ENCODE results near the gene MTUS2. TPM values are rescaled to one million over a fixed set of nuclear protein-coding genes. Genes with fewer than 3 reads are reported as not detected.

The MTUS2 gene
- total RNA-seq, 6 experiments from 2014 or later: 0.07 to 0.15 (median 0.14) TPM; not detected in 1

DNA sequence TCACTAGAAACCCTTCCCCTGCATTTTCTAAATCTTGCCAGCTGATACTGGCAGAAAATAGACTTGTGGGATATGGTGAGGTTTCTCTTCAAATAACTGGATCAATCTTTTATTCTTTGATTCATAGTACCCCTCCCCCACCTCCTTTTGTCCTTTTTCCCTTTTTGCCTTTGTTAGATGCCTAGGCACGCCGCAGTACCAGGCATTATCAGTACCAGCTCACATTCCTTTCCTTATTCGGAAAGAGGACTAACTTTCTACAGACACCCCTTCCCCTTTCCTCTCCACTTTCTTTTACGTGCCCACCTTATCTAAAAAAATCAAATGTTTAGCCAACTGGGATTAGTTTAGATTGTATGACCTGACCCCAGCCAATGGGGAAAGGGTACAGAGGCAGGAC lies 226.4 kb downstream of the MTUS2 start:
- TF ChIP-seq CTCF (IDR thresholded peaks at IDR 0.05): no peak
- Mint-ChIP-seq H3K4me3 (no peak overlapping the region), H3K36me3 (ENCODE audit: low read depth) (no peaks in the 10 kb centered on the region), H3K4me1 (ENCODE audit: low read depth) (no peaks in the 10 kb centered on the region), H3K27ac (no peak overlapping the region), H3K27me3 (ENCODE audit: insufficient read depth) (peaks cover 3% of the 10 kb centered on the region), H3K9me3 (peaks cover 8% of the 10 kb centered on the region)
- no peak for DNase-seq

- Mint-ChIP-seq H3K4me3 (no peak overlapping the region), H3K36me3 (ENCODE audit: low read depth) (no peaks in the 10 kb centered on the region), H3K9me3 (peaks cover 8% of the 10 kb centered on the region), H3K4me1 (ENCODE audit: low read depth) (no peaks in the 10 kb centered on the region), H3K27me3 (ENCODE audit: insufficient read depth) (peaks cover 3% of the 10 kb centered on the region), H3K27ac (no peak overlapping the region)
- DNase-seq: no peak
- TF ChIP-seq CTCF (IDR thresholded peaks at IDR 0.05): no peak
Observed at GRCh38 chr13:29049524-29049923, 229.4 kb downstream of the MTUS2 start.

DNA sequence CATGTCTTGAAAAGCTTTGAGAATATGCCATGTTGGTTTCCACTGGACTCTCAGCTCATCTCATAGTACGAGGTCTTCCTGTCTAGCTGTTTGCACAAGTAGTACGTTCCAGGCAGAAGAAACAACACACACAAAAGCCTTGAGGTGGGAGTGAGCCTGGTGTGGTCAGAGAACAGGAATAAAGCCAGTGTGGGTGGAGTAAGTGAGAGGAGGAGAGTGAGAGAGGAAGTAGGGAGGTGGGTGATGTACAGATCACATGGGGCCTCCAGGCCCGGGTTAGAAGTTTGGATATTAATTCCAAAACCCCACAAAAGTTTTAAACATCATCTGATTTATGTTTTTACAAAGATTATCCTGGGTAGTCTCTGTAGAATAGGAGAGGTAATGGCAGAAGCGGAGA lies 230.6 kb downstream of the MTUS2 start:
- Mint-ChIP-seq H3K36me3 (ENCODE audit: low read depth) (no peaks in the 10 kb centered on the region), H3K27me3 (ENCODE audit: insufficient read depth) (peaks cover 2% of the 10 kb centered on the region), H3K27ac (no peak overlapping the region), H3K9me3 (peaks cover 8% of the 10 kb centered on the region), H3K4me1 (ENCODE audit: low read depth) (no peaks in the 10 kb centered on the region), H3K4me3 (no peak overlapping the region)
- DNase-seq: no peak
- no peak for TF ChIP-seq CTCF (IDR thresholded peaks at IDR 0.05)

DNA sequence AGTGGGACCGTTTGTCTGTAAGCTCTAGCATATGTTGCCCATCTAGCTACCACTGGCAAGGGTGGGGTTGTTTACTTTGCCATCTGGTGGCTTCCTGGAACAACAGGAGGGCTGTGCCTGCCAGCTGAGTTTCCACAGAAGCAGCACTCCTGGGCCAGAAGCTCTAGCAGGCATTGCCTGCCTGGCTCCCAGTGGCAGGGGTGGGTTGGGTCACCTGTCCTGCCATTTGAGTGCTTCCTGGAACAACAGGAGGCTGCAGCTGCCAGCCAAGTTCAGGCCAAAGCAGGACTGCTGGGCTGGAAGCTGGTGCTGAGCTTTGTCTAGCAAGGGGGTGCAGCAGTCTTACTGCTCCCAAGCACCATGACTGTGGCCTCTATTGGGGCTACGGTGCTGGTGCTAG lies 239.7 kb downstream of the MTUS2 start:
- no peak for TF ChIP-seq CTCF (IDR thresholded peaks at IDR 0.05)
- DNase-seq: no peak
- no peaks in the 10 kb centered on the region; the same call in 1 of the 2 replicates for H3K36me3 Mint-ChIP-seq (ENCODE audit: low read depth)
- H3K27ac Mint-ChIP-seq: no peak overlapping the region
- no peaks in the 10 kb centered on the region for H3K27me3 Mint-ChIP-seq (ENCODE audit: insufficient read depth)
- H3K4me1 Mint-ChIP-seq (ENCODE audit: low read depth): no peaks in the 10 kb centered on the region
- H3K4me3 Mint-ChIP-seq: no peak overlapping the region
- peaks cover 9% of the 10 kb centered on the region; the same call in 1 of the 2 replicates for H3K9me3 Mint-ChIP-seq

GRCh38 chr13:29065142-29065541 lies 245.0 kb downstream of the MTUS2 start:
- Mint-ChIP-seq H3K27me3 (ENCODE audit: insufficient read depth) (no peaks in the 10 kb centered on the region), H3K4me1 (ENCODE audit: low read depth) (no peaks in the 10 kb centered on the region), H3K36me3 (ENCODE audit: low read depth) (no peaks in the 10 kb centered on the region), H3K27ac (no peak overlapping the region), H3K4me3 (no peak overlapping the region), H3K9me3 (no peaks in the 10 kb centered on the region)
- no peak for TF ChIP-seq CTCF (IDR thresholded peaks at IDR 0.05)
- DNase-seq: no peak

All from HFFc6 (cell line).